B cell (primary cell): ENCODE measurements around the gene BTG1. TPM values are rescaled to one million over a fixed set of nuclear protein-coding genes. Genes with fewer than 3 reads are reported as not detected.

Experiments
- ATAC-seq: fragments of 200-7000 bp; cut with Tn5 transposase; one replicate; pipeline ENCODE4 v1.10.0; 2021; ENCODE audit warnings: low read depth, mild to moderate bottlenecking, moderate number of reproducible peaks, moderate library complexity
- CTCF ChIA-PET: fragments of 350-600 bp; sonication (Branson Sonifier 250); formaldehyde crosslinking; loops from one replicate; lab custom pipeline; 2021; ENCODE audit warnings: antibody characterized with exemption, inconsistent platforms; lab: Charles Lee
- POLR2A ChIA-PET: fragments of 350-600 bp; sonication (Branson Sonifier 250); formaldehyde crosslinking; loops from one replicate; lab custom pipeline; 2021; ENCODE audit warnings: antibody characterized with exemption; lab: Charles Lee
- DNase-seq: peaks from one replicate; pipeline ENCODE4 v3.0.0; 2013
- H2AFZ ChIP-seq: 2 replicates; pipeline ENCODE4 v1.6.1; 2012; ENCODE audit warnings: mild to moderate bottlenecking, low read depth, low read length; ENCODE audit not compliant: insufficient read depth, poor library complexity, severe bottlenecking
- H3K27ac ChIP-seq, 2 donors: 1 replicate in 1 of 2; 2 replicates in 1 of 2; pipeline ENCODE4 v1.5.1; 2012 to 2013; ENCODE audit warnings: low read length in 2 of 2, mild to moderate bottlenecking in 2 of 2, moderate library complexity in 1 of 2
- H3K27me3 ChIP-seq, 4 experiments: fragments of 200-600 bp in 1 of 4; sonication (generic) in 1 of 4; replicated peaks in 1 of 4; 1 replicate in 2 of 4; 2 replicates in 2 of 4; pipeline versions ENCODE4 v1.6.1 to v1.7.0; 2013 to 2016; ENCODE audit warnings: low read length in 3 of 4, mild to moderate bottlenecking in 2 of 4, mixed read lengths in 1 of 4, moderate library complexity in 1 of 4; ENCODE audit not compliant: insufficient read depth in 4 of 4, control insufficient read depth in 3 of 4; ENCODE audit errors: control extremely low read depth in 1 of 4
- H3K36me3 ChIP-seq, 2 experiments: replicated peaks in 1 of 2; 1 replicate in 1 of 2; 2 replicates in 1 of 2; pipeline versions ENCODE4 v1.6.1 to v1.7.1; 2013; ENCODE audit warnings: low read length in 1 of 2; ENCODE audit not compliant: insufficient read depth in 2 of 2, control insufficient read depth in 1 of 2; ENCODE audit errors: control extremely low read depth in 1 of 2, extremely low read depth in 1 of 2
- H3K4me1 ChIP-seq, 2 donors: fragments of 200-600 bp in 1 of 2; sonication (generic) in 1 of 2; 1 replicate in 1 of 2; 2 replicates in 1 of 2; pipeline versions ENCODE4 v1.5.1 to v1.6.1; 2013 to 2017; ENCODE audit warnings: low read length in 2 of 2; ENCODE audit not compliant: control insufficient read depth in 2 of 2, insufficient read depth in 2 of 2
- H3K4me2 ChIP-seq: replicated peaks from 2 replicates; pipeline ENCODE3; 2012; ENCODE audit warnings: mild to moderate bottlenecking, low read depth, low read length; ENCODE audit not compliant: poor library complexity, severe bottlenecking
- H3K4me3 ChIP-seq, 5 experiments: fragments of 200-600 bp in 1 of 5; sonication (generic) in 1 of 5; 1 replicate in 3 of 5; 2 replicates in 2 of 5; pipeline versions ENCODE4 v1.5.1 to v1.7.0; 2011 to 2016; ENCODE audit warnings: low read length in 4 of 5, mild to moderate bottlenecking in 4 of 5, low read depth in 2 of 5, control low read depth in 1 of 5, moderate library complexity in 1 of 5; ENCODE audit not compliant: insufficient read depth in 1 of 5; ENCODE audit errors: control extremely low read depth in 1 of 5, extremely low read depth in 1 of 5
- H3K79me2 ChIP-seq: fragments of 200-600 bp; sonication (generic); one replicate; pipeline ENCODE4 v1.6.0; 2016; ENCODE audit warnings: low read length; ENCODE audit not compliant: control insufficient read depth, insufficient read depth
- H3K9ac ChIP-seq: fragments of 200-600 bp; sonication (generic); 2 replicates; pipeline ENCODE4 v1.6.1; 2017; ENCODE audit warnings: mild to moderate bottlenecking, low read length, moderate library complexity
- H3K9me3 ChIP-seq, 3 donors: one replicate each; pipeline versions ENCODE4 v1.6.1 to v1.7.1; 2013; ENCODE audit warnings: low read length in 2 of 3; ENCODE audit not compliant: control insufficient read depth in 2 of 3, insufficient read depth in 1 of 3; ENCODE audit errors: control extremely low read depth in 1 of 3
- H4K20me1 ChIP-seq: 2 replicates; pipeline ENCODE4 v1.6.0; 2012; ENCODE audit warnings: mild to moderate bottlenecking, low read length; ENCODE audit not compliant: insufficient read depth, control insufficient read depth, poor library complexity, severe bottlenecking
- H3K27ac Mint-ChIP-seq: one replicate; pipeline ENCODE4 v1.8.0; 2021; ENCODE audit warnings: mixed read lengths
- H3K27me3 Mint-ChIP-seq: one replicate; pipeline ENCODE4 v1.8.0; 2021; ENCODE audit warnings: mixed read lengths
- H3K4me1 Mint-ChIP-seq: one replicate; pipeline ENCODE4 v1.8.0; 2021; ENCODE audit warnings: mixed read lengths
- H3K4me3 Mint-ChIP-seq: one replicate; pipeline ENCODE4 v1.8.0; 2021; ENCODE audit warnings: mixed read lengths
- H3K9me3 Mint-ChIP-seq: one replicate; pipeline ENCODE4 v1.8.0; 2022; ENCODE audit warnings: mixed read lengths; ENCODE audit not compliant: insufficient read depth
- CTCF ChIP-seq: fragments of 200-600 bp; IDR thresholded peaks from one replicate; pipeline ENCODE4 v1.8.0; 2022; ENCODE audit warnings: antibody characterized with exemption, mild to moderate bottlenecking
- EZH2 ChIP-seq: IDR thresholded peaks from 2 replicates; pipeline ENCODE4 v1.6.1; 2012; ENCODE audit warnings: borderline replicate concordance, low read depth, mild to moderate bottlenecking, moderate library complexity, low read length; ENCODE audit not compliant: insufficient read depth, poor library complexity, severe bottlenecking
- WGBS: methylation state at CpG from one replicate; pipeline ENCODE4 v1.1.5; 2013; ENCODE audit warnings: missing lambda C conversion rate; ENCODE audit not compliant: insufficient coverage; 5-methylcytosine and 5-hydroxymethylcytosine counted together
- intact Hi-C: fragments of 100-400 bp; cut with micrococcal nuclease; formaldehyde crosslinking; loops from one replicate; pipeline ENCODE4 v1.10.0; 2022
- polyA plus RNA-seq: library from polyadenylated mRNA; depleted of rRNA; stranded (reverse); fragments of >200 nt; gene quantifications from 2 replicates; pipeline ENCODE4 v1.2.3, GENCODE V29; 2012
- total RNA-seq, 2 donors: library from RNA; stranded (reverse); fragments of 120-200 nt in 1 of 2; gene quantifications; 1 replicate in 1 of 2; 2 replicates in 1 of 2; pipeline versions ENCODE4 v1.2.3 to v1.2.4, GENCODE V29; 2013 to 2022

The BTG1 gene
- total and polyA plus RNA-seq, 2 donors (not counting 1 experiment from before 2014, with no cell fraction given): 322 to 733 TPM

GRCh38 chr12:92102606-92103005, 43.0 kb downstream of the BTG1 start:
- Mint-ChIP-seq H3K9me3 (peaks cover 6% of the 10 kb centered on the region), H3K27ac (no peak overlapping the region), H3K4me1 (peaks cover 4% of the 10 kb centered on the region), H3K4me3 (no peak overlapping the region), H3K27me3 (no peaks in the 10 kb centered on the region)
- no peak overlapping the region for H3K9ac ChIP-seq
- H3K27me3 ChIP-seq: no peaks in the 10 kb centered on the region
- H3K4me3 ChIP-seq: no peak overlapping the region
- no peaks in the 10 kb centered on the region for H3K4me1 ChIP-seq
- TF ChIP-seq CTCF (no peak), EZH2 (no peak)
- POLR2A ChIA-PET: no interaction called here
- no CpG with 5 or more reads among the region's 2 CpGs for WGBS
- peaks cover 3% of the 10 kb centered on the region for H3K79me2 ChIP-seq
- no peak overlapping the region for H3K4me2 ChIP-seq
- H4K20me1 ChIP-seq: no peaks in the 10 kb centered on the region
- no peak overlapping the region for H3K27ac ChIP-seq
- peaks cover 0 to 7% (median 4%) of the 10 kb centered on the region in 3 donors for H3K9me3 ChIP-seq
- ATAC-seq (no peak), DNase-seq (no peak)
- intact Hi-C loops: no loop called here
- no peaks in the 10 kb centered on the region for H3K36me3 ChIP-seq
- CTCF ChIA-PET: no interaction called here
- H2AFZ ChIP-seq: no peak overlapping the region

GRCh38 chr12:92098594-92099380, 46.9 kb downstream of the BTG1 start:
- CTCF ChIA-PET: no interaction called here
- no peak for DNase-seq
- POLR2A ChIA-PET: no interaction called here
- no peak overlapping the region for H3K27ac Mint-ChIP-seq
- H3K9me3 Mint-ChIP-seq: peaks cover 6% of the 10 kb centered on the region
- Histone ChIP-seq H3K4me2 (no peak overlapping the region), H3K9ac (no peak overlapping the region), H3K4me1 (peaks cover 10 to 13% of the 10 kb centered on the region in 2 donors), H2AFZ (no peak overlapping the region), H3K4me3 (no peak overlapping the region), H3K9me3 (peaks cover 0 to 7% (median 4%) of the 10 kb centered on the region in 3 donors), H3K27me3 (no peaks in the 10 kb centered on the region), H4K20me1 (no peaks in the 10 kb centered on the region), H3K79me2 (peaks cover 3% of the 10 kb centered on the region), H3K27ac (no peak overlapping the region), H3K36me3 (no peaks in the 10 kb centered on the region)
- H3K27me3 Mint-ChIP-seq: no peaks in the 10 kb centered on the region
- H3K4me1 Mint-ChIP-seq: peaks cover 14% of the 10 kb centered on the region
- no peak for ATAC-seq
- no peak overlapping the region for H3K4me3 Mint-ChIP-seq
- no peak for TF ChIP-seq EZH2
- TF ChIP-seq CTCF: no peak
- intact Hi-C loops: no loop called here
- WGBS: no CpG with 5 or more reads among the region's 1 CpG
